Ishikawa (cell line): Measurements from ENCODE around the gene CDC45.

Experiments
- CEBPB ChIP-seq: IDR thresholded peaks from 2 replicates; pipeline ENCODE4 v1.6.1; 2012
- CREB1 ChIP-seq: IDR thresholded peaks from 2 replicates; pipeline ENCODE4 v1.6.1; 2012; ENCODE audit warnings: low read depth
- EGR1 ChIP-seq: IDR thresholded peaks from 2 replicates; pipeline ENCODE4 v1.6.1; 2012
- EP300 ChIP-seq: IDR thresholded peaks from 2 replicates; pipeline ENCODE4 v1.6.1; 2012; ENCODE audit warnings: borderline replicate concordance
- FOXM1 ChIP-seq: IDR thresholded peaks from 2 replicates; pipeline ENCODE4 v1.6.1; 2012; ENCODE audit warnings: low read depth, borderline replicate concordance
- MAX ChIP-seq: IDR thresholded peaks from 2 replicates; pipeline ENCODE4 v1.6.1; 2012
- NFIC ChIP-seq: IDR thresholded peaks from 2 replicates; pipeline ENCODE4 v1.6.1; 2012
- RAD21 ChIP-seq: IDR thresholded peaks from 2 replicates; pipeline ENCODE4 v1.6.1; 2012; ENCODE audit warnings: low read depth
- REST ChIP-seq: IDR thresholded peaks from 2 replicates; pipeline ENCODE4 v1.6.1; 2012; ENCODE audit warnings: low read depth, mild to moderate bottlenecking
- TAF1 ChIP-seq: IDR thresholded peaks from 2 replicates; pipeline ENCODE4 v1.6.1; 2012; ENCODE audit warnings: low read depth, mild to moderate bottlenecking
- TCF12 ChIP-seq: IDR thresholded peaks from 2 replicates; pipeline ENCODE4 v1.6.1; 2012; ENCODE audit warnings: low read depth
- TEAD4 ChIP-seq: IDR thresholded peaks from 2 replicates; pipeline ENCODE4 v1.6.1; 2012
- USF1 ChIP-seq: IDR thresholded peaks from 2 replicates; pipeline ENCODE4 v1.6.1; 2012
- YY1 ChIP-seq: IDR thresholded peaks from 2 replicates; pipeline ENCODE4 v1.6.1; 2012; ENCODE audit warnings: low read depth
- ZBTB7A ChIP-seq: IDR thresholded peaks from 2 replicates; pipeline ENCODE4 v1.6.1; 2012; ENCODE audit warnings: low read depth

The CDC45 gene

GRCh38 chr22:19518635-19519034 is 38.9 kb downstream of the CDC45 start:
- TF ChIP-seq CEBPB (no peak), EP300 (no peak), ZBTB7A (no peak), MAX (no peak), FOXM1 (no peak), YY1 (no peak), TCF12 (no peak)

GRCh38 chr22:19519041-19519926 is 39.6 kb downstream of the CDC45 start:
- TF ChIP-seq YY1 (no peak), USF1 (no peak), CEBPB (no peak), RAD21 (no peak), TEAD4 (no peak), REST (no peak), TCF12 (no peak), ZBTB7A (no peak), EGR1 (no peak), NFIC (no peak), FOXM1 (no peak), EP300 (no peak)

GRCh38 chr22:19520007-19520406 is 40.3 kb downstream of the CDC45 start:
- no peak for TF ChIP-seq MAX
- TF ChIP-seq EP300: no peak
- no peak for TF ChIP-seq REST
- no peak for TF ChIP-seq TAF1

- TF ChIP-seq CREB1 (no peak), REST (no peak), TCF12 (no peak), ZBTB7A (no peak), TEAD4 (no peak), NFIC (no peak), FOXM1 (no peak)
These were observed 41.0 kb downstream of the CDC45 start for GRCh38 chr22:19520566-19521305.
